Right lobe of liver (tissue), 4 donors: ENCODE results near the gene EXD3.

Experiments used
- POLR2A ChIP-seq: fragments of 450-650 bp; IDR thresholded peaks from one replicate; pipeline ENCODE4 v1.6.1; 2017; ENCODE audit warnings: antibody characterized with exemption, mild to moderate bottlenecking
- TF ChIP-seq, protein P1 (sequence below), 4 donors: fragments of 200-600 bp in 3 of 4; fragments of 450-650 bp in 1 of 4; IDR thresholded peaks; one replicate each; pipeline versions ENCODE4 v1.5.1 to v1.8.0; 2016 to 2022; ENCODE audit warnings: antibody characterized with exemption in 4 of 4, mild to moderate bottlenecking in 2 of 4
- donor health status: DM: no; HTN: no; CAD: no.
- donor health status: DM: no; HTN: no; CAD: no.
- donor health status: DM: no; HTN: yes; CAD: no.

DNA sequence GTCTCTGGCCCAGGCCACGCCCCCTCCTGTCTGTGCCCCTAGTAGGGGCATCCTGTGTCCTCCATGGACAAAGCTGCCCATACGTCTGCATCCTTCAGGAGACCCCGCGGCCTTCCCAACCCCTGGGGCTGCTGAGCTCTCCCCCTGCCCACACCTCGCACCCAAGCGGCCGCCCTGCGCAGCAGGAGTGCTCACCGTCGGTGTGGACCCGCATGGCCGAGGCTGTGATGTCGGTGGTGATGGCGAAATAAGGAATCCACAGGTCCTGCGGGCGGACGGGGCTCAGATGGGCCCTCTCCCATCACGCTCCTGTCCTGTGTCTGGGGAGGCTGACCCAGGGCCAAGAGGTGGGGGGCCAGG lies 40.9 kb upstream of the EXD3 start:
- TF ChIP-seq, protein P1, sequence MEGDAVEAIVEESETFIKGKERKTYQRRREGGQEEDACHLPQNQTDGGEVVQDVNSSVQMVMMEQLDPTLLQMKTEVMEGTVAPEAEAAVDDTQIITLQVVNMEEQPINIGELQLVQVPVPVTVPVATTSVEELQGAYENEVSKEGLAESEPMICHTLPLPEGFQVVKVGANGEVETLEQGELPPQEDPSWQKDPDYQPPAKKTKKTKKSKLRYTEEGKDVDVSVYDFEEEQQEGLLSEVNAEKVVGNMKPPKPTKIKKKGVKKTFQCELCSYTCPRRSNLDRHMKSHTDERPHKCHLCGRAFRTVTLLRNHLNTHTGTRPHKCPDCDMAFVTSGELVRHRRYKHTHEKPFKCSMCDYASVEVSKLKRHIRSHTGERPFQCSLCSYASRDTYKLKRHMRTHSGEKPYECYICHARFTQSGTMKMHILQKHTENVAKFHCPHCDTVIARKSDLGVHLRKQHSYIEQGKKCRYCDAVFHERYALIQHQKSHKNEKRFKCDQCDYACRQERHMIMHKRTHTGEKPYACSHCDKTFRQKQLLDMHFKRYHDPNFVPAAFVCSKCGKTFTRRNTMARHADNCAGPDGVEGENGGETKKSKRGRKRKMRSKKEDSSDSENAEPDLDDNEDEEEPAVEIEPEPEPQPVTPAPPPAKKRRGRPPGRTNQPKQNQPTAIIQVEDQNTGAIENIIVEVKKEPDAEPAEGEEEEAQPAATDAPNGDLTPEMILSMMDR (IDR thresholded peaks at IDR 0.05): no peak
- TF ChIP-seq POLR2A: no peak
